A673 (cell line): ENCODE measurements around the gene LYZL4.

Source experiments
- CTCF ChIP-seq: fragments of 300-800, 200-600 bp; sonication (generic); conservative IDR thresholded peaks from 2 replicates; pipeline ENCODE4 v1.5.1; 2017; ENCODE audit warnings: low read depth, mild to moderate bottlenecking, antibody characterized with exemption, low read length, moderate library complexity, mixed read lengths
- EZH2 ChIP-seq: fragments of 200-600 bp; sonication (generic); IDR thresholded peaks from 2 replicates; pipeline ENCODE4 v1.6.1; 2017; ENCODE audit warnings: borderline replicate concordance, low read depth, mild to moderate bottlenecking, mixed read lengths, antibody characterized with exemption, low read length; ENCODE audit not compliant: poor library complexity, severe bottlenecking

- TF ChIP-seq CTCF: no peak
- no peak for TF ChIP-seq EZH2
Measured at GRCh38 chr3:42439261-42440115, 29.1 kb upstream of the LYZL4 start.
